Measurements from ENCODE around the gene DPEP2NB.
A peak's percentile ranks its signal among the peaks of the same experiment; 100 is the strongest.

DPEP2NB gene, protein sequence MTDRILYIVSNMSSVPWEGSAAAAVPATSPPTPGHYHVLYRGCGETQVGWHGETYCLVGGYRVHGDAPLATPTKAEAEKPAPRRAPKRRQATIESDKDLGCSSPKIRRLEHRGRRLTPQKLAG

DNA sequence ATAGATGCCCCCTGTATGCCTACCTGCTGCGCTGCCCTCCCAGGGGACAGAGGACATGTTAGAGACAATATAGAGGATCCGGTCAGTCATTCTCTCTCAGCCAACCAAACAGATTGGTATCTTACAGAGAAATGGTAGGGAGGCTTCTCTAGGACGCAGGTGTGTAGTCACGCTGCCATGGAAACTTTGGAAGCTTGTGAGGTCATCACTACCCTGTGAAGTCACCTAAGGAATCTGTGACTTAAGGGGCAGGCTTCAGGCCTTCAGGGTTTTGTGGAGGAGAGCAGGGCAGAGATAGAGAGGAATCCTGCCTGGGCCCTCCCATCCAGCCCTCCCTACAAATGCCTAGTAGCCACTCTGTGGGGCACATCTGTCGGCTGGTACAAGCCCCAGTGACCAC is at the start of gene DPEP2NB:
Gene DPEP2NB (minus strand): TSS at position 231 of the 400 bp plus-strand sequence. CDS start 141 bp downstream, at position 90.
- CTCF ChIA-PET: interaction anchor here (0.6 to 1.0 kb wide), 2 partner anchors 22 to 309 kb away, joined by 4 to 7 read pairs; no protein-coding TSS in a partner anchor
- POLR2A ChIA-PET: no interaction called here

DNA sequence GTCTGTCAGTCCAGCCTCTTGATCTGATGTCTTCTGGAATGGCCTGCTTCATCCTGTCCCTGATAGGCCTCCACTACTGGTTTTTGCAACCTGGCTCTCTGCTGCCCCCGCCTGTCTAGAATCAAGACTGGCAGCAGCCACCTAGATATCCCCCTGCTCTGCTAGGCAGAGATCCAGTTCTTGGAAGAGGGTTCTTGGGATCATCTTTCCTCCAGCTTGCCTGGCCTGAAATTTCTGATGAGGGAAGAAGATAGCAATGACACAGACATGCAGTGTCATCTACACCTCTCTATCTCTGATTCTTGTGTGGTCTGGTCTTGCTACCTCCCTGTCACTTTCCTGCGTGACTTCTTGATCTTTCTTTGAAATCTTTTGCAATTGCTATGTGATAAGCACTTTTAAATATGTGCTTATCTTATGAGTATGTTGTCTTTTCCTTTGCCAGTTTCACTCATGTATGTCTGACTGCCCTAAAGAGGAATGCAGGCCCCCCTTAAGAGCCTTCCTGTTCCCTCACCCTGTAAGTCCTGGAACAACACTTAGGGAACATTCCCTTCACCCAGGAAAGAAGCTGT is 49.2 kb upstream of the DPEP2NB start:
- TF ChIP-seq ZNF311 (tag by site-specific recombination; IDR thresholded peaks at IDR 0.05; ENCODE audit: borderline replicate concordance): no peak
- no peak for TF ChIP-seq KLF17 (tag by site-specific recombination; IDR thresholded peaks at IDR 0.05)
- no peak for TF ChIP-seq ZNF623 (tag by site-specific recombination; IDR thresholded peaks at IDR 0.05)
- TF ChIP-seq ZNF654 (tag by site-specific recombination; IDR thresholded peaks at IDR 0.05; ENCODE audit: low read depth): peak; percentile 72
- no peak for TF ChIP-seq ZNF341 (tag by site-specific recombination; IDR thresholded peaks at IDR 0.05; ENCODE audit: low read depth)
- TF ChIP-seq ZNF335 (tag by site-specific recombination; conservative IDR thresholded peaks at IDR 0.05): 0 out of 2 replicates have a peak, but pooled peaks have one; percentile 19
- peak; percentile 66 for TF ChIP-seq ZBTB17 (tag by site-specific recombination; IDR thresholded peaks at IDR 0.05)
- no peak for TF ChIP-seq ZNF548 (tag by site-specific recombination; IDR thresholded peaks at IDR 0.05)
- no peak for TF ChIP-seq ZBTB48 (tag by site-specific recombination; IDR thresholded peaks at IDR 0.05)
- no peak for TF ChIP-seq ZNF645 (tag by site-specific recombination; IDR thresholded peaks at IDR 0.05)
- TF ChIP-seq, protein P1, sequence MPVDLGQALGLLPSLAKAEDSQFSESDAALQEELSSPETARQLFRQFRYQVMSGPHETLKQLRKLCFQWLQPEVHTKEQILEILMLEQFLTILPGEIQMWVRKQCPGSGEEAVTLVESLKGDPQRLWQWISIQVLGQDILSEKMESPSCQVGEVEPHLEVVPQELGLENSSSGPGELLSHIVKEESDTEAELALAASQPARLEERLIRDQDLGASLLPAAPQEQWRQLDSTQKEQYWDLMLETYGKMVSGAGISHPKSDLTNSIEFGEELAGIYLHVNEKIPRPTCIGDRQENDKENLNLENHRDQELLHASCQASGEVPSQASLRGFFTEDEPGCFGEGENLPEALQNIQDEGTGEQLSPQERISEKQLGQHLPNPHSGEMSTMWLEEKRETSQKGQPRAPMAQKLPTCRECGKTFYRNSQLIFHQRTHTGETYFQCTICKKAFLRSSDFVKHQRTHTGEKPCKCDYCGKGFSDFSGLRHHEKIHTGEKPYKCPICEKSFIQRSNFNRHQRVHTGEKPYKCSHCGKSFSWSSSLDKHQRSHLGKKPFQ (tag by site-specific recombination; IDR thresholded peaks at IDR 0.05): no peak
- no peak for TF ChIP-seq ZNF155 (tag by site-specific recombination; IDR thresholded peaks at IDR 0.05)
- TF ChIP-seq CTCF (tag by site-specific recombination; IDR thresholded peaks at IDR 0.05): peak; percentile 64; the same call in 1 of the 2 replicates
- no peak for TF ChIP-seq ZFP69B (tag by site-specific recombination; IDR thresholded peaks at IDR 0.05)
- Histone ChIP-seq H3K27ac (ENCODE audit: extremely low read depth, low read depth, low read length) (no peak overlapping the region), H3K4me3 (ENCODE audit: low read depth, low read length) (no peak overlapping the region), H3K4me1 (ENCODE audit: control insufficient read depth, insufficient read depth, low read length) (peaks cover 5% of the 10 kb centered on the region; the same call in 1 of the 2 replicates), H3K9me3 (ENCODE audit: control insufficient read depth, insufficient read depth, low read depth, low read length) (no peaks in the 10 kb centered on the region), H3K36me3 (ENCODE audit: control insufficient read depth in 2 of 2, insufficient read depth in 1 of 2, low read length in 2 of 2) (peaks cover 0 to 73% of the 10 kb centered on the region in 2 experiments; a peak in 2 of 3 replicates)
- CTCF ChIA-PET: interaction anchor here (0.5 to 1.9 kb wide), 20 partner anchors 9 to 553 kb away, joined by 3 to 8 read pairs (median 4); partner anchors contain the start of genes DDX28 and DUS2
- POLR2A ChIA-PET: no interaction called here

More for the DNA sequence above, at the start of gene DPEP2NB:
- Histone ChIP-seq H3K4me1 (ENCODE audit: control insufficient read depth, insufficient read depth, low read length) (no peaks in the 10 kb centered on the region), H3K9me3 (ENCODE audit: control insufficient read depth, insufficient read depth, low read depth, low read length) (no peaks in the 10 kb centered on the region), H3K4me3 (ENCODE audit: low read depth, low read length) (no peak within 1 kb of the TSS), H3K36me3 (ENCODE audit: control insufficient read depth in 2 of 2, insufficient read depth in 1 of 2, low read length in 2 of 2) (no peaks in the 10 kb centered on the region; a peak in 1 of 3 replicates), H3K27ac (ENCODE audit: extremely low read depth, low read depth, low read length) (no peak within 1 kb of the TSS)
- TF ChIP-seq INSM2 (tag by site-specific recombination; IDR thresholded peaks at IDR 0.05): no peak
- peak; percentile 33; the same call in 1 of the 2 replicates for TF ChIP-seq ZNF629 (tag by site-specific recombination; IDR thresholded peaks at IDR 0.05)
- TF ChIP-seq ZBTB21 (tag by site-specific recombination; IDR thresholded peaks at IDR 0.05): peak; percentile 66; the same call in 1 of the 2 replicates

Data from HEK293 (cell line).